Smooth muscle cell (in vitro differentiated cells): ENCODE measurements around the gene GIMAP1. TPM values are rescaled to one million over a fixed set of nuclear protein-coding genes. Genes with fewer than 3 reads are reported as not detected.

Source experiments
- DNase-seq: peaks from one replicate; lab custom pipeline; 2025; ENCODE audit not compliant: unreplicated experiment; lab: John Stamatoyannopoulos, UW
- H2AFZ ChIP-seq: fragments of 200-600 bp; sonication (generic); 2 replicates; pipeline ENCODE4 v1.6.0; 2016; ENCODE audit warnings: antibody characterized with exemption, low read depth, mild to moderate bottlenecking
- H3F3A ChIP-seq: fragments of 200-600 bp; sonication (generic); 2 replicates; pipeline ENCODE4 v1.6.0; 2017; ENCODE audit warnings: antibody characterized with exemption, low read depth
- H3K27ac ChIP-seq: fragments of 200-600 bp; sonication (generic); 2 replicates; pipeline ENCODE4 v1.5.1; 2016; ENCODE audit warnings: low read depth, mild to moderate bottlenecking
- H3K27me3 ChIP-seq: fragments of 200-600 bp; sonication (generic); 2 replicates; pipeline ENCODE4 v1.6.1; 2016; ENCODE audit warnings: low read depth, mild to moderate bottlenecking
- H3K36me3 ChIP-seq: fragments of 200-600 bp; sonication (generic); 2 replicates; pipeline ENCODE4 v1.5.1; 2016; ENCODE audit warnings: low read depth
- H3K4me1 ChIP-seq: fragments of 200-600 bp; sonication (generic); 2 replicates; pipeline ENCODE4 v1.5.1; 2016; ENCODE audit warnings: low read depth
- H3K4me2 ChIP-seq: fragments of 200-600 bp; sonication (generic); 2 replicates; pipeline ENCODE4 v1.6.0; 2016; ENCODE audit warnings: mild to moderate bottlenecking
- H3K4me3 ChIP-seq: fragments of 200-600 bp; sonication (generic); 2 replicates; pipeline ENCODE4 v1.5.1; 2016; ENCODE audit warnings: mild to moderate bottlenecking
- H3K79me2 ChIP-seq: fragments of 200-600 bp; sonication (generic); 2 replicates; pipeline ENCODE4 v1.6.0; 2016; ENCODE audit warnings: low read depth, mild to moderate bottlenecking
- H3K9ac ChIP-seq: fragments of 200-600 bp; sonication (generic); 2 replicates; pipeline ENCODE4 v1.6.0; 2016; ENCODE audit warnings: low read depth
- H3K9me3 ChIP-seq: fragments of 200-600 bp; sonication (generic); replicated peaks from 2 replicates; pipeline ENCODE4 v1.5.1; 2016; ENCODE audit warnings: low read depth
- H4K20me1 ChIP-seq: fragments of 200-600 bp; sonication (generic); 2 replicates; pipeline ENCODE4 v1.6.0; 2016; ENCODE audit warnings: low read depth
- CTCF ChIP-seq: fragments of 200-600 bp; sonication (generic); IDR thresholded peaks from 2 replicates; pipeline ENCODE4 v1.5.1; 2017; ENCODE audit warnings: borderline replicate concordance, mild to moderate bottlenecking, antibody characterized with exemption; ENCODE audit not compliant: insufficient read depth, poor library complexity, severe bottlenecking
- WGBS: methylation state at CpG from one replicate; pipeline ENCODE4 v1.1.7; 2016; ENCODE audit warnings: low lambda C conversion rate; 5-methylcytosine and 5-hydroxymethylcytosine counted together
- polyA plus RNA-seq: library from polyadenylated mRNA; unstranded; fragments of >200 nt; fragmentation: Nextera tagmentation; extraction: Ambion mirVana; gene quantifications from 2 replicates; pipeline ENCODE4 v1.2.1, GENCODE V29; 2016
- total RNA-seq: library from RNA; depleted of rRNA; stranded (reverse); fragments of >200 nt; gene quantifications from 2 replicates; pipeline ENCODE4 v1.2.3, GENCODE V29; 2014

GIMAP1 gene
- total and polyA plus RNA-seq, 2 experiments from 2014 or later: not detected

GRCh38 chr7:150766334-150766709 lies 49.9 kb downstream of the GIMAP1 start:
- Histone ChIP-seq H3K27me3 (no peaks in the 10 kb centered on the region), H3K4me2 (no peak overlapping the region), H3K79me2 (no peaks in the 10 kb centered on the region), H4K20me1 (no peaks in the 10 kb centered on the region), H3K9me3 (no peaks in the 10 kb centered on the region), H2AFZ (no peak overlapping the region), H3F3A (no peaks in the 10 kb centered on the region), H3K27ac (no peak overlapping the region), H3K36me3 (no peaks in the 10 kb centered on the region), H3K4me1 (no peaks in the 10 kb centered on the region), H3K4me3 (no peak overlapping the region), H3K9ac (no peak overlapping the region)
- no peak for TF ChIP-seq CTCF
- no peak for DNase-seq

GRCh38 chr7:150769768-150770167 lies 53.4 kb downstream of the GIMAP1 start:
- H3K79me2 ChIP-seq: no peaks in the 10 kb centered on the region
- H3K9ac ChIP-seq: no peak overlapping the region
- H3K36me3 ChIP-seq: no peaks in the 10 kb centered on the region
- no peak for DNase-seq
- H4K20me1 ChIP-seq: no peaks in the 10 kb centered on the region
- H3F3A ChIP-seq: no peaks in the 10 kb centered on the region
- no peaks in the 10 kb centered on the region for H3K4me1 ChIP-seq
- no peak overlapping the region for H2AFZ ChIP-seq
- H3K4me2 ChIP-seq: no peak overlapping the region
- WGBS: 91% methylated on average over 4 of the region's 4 CpGs
- H3K27me3 ChIP-seq: no peaks in the 10 kb centered on the region
- no peaks in the 10 kb centered on the region for H3K9me3 ChIP-seq
- H3K4me3 ChIP-seq: no peak overlapping the region
- H3K27ac ChIP-seq: no peak overlapping the region
- no peak for TF ChIP-seq CTCF

Other genes with a start within 250 kb of the GIMAP1 start
- not detected in 2 replicates for gene GIMAP7, start 201.7 kb upstream of the GIMAP1 start, total RNA-seq
- gene GIMAP7, start 201.7 kb upstream of the GIMAP1 start, polyA plus RNA-seq: not detected in 2 replicates
- not detected in 2 replicates for gene GIMAP4, start 149.2 kb upstream of the GIMAP1 start, total RNA-seq
- not detected in 2 replicates for gene GIMAP4, start 149.2 kb upstream of the GIMAP1 start, polyA plus RNA-seq
- gene GIMAP6, start 84.2 kb upstream of the GIMAP1 start, total RNA-seq: not detected in 2 replicates
- gene GIMAP6, start 84.2 kb upstream of the GIMAP1 start, polyA plus RNA-seq: not detected in 2 replicates
- not detected in 2 replicates for gene GIMAP2, start 30.9 kb upstream of the GIMAP1 start, total RNA-seq
- gene GIMAP2, start 30.9 kb upstream of the GIMAP1 start, polyA plus RNA-seq: 0.14 TPM in 1 of 2 replicates, not detected in the other
- gene GIMAP5, start 20.8 kb downstream of the GIMAP1 start, total RNA-seq: not detected in 2 replicates
- gene GIMAP5, start 20.8 kb downstream of the GIMAP1 start, polyA plus RNA-seq: not detected in 2 replicates
- 52.8 and 78.8 TPM in 2 replicates for gene TMEM176B, start 83.8 kb downstream of the GIMAP1 start, total RNA-seq
- gene TMEM176B, start 83.8 kb downstream of the GIMAP1 start, polyA plus RNA-seq: 90.5 and 108 TPM in 2 replicates
- gene TMEM176A, start 84.2 kb downstream of the GIMAP1 start, total RNA-seq: 46.6 and 52.8 TPM in 2 replicates
- 95.8 and 105 TPM in 2 replicates for gene TMEM176A, start 84.2 kb downstream of the GIMAP1 start, polyA plus RNA-seq
- gene AOC1, start 135.9 kb downstream of the GIMAP1 start, total RNA-seq: not detected in 2 replicates
- 0.45 TPM in 1 of 2 replicates, not detected in the other for gene AOC1, start 135.9 kb downstream of the GIMAP1 start, polyA plus RNA-seq